MM.1S (cell line): ENCODE data around the gene OSCP1.

Source experiments
- DNase-seq: peaks from one replicate; pipeline ENCODE4 v3.0.0-alpha.2; 2015
- H2AFZ ChIP-seq: fragments of 300-600 bp; sonication (generic); 2 replicates; pipeline ENCODE4 v1.6.0; 2016; ENCODE audit warnings: antibody characterized with exemption, low read length
- H3F3A ChIP-seq: fragments of 300-600 bp; sonication (generic); 2 replicates; pipeline ENCODE4 v1.6.1; 2016; ENCODE audit warnings: mild to moderate bottlenecking, antibody characterized with exemption, low read length, moderate library complexity, mixed read lengths; ENCODE audit not compliant: insufficient read depth
- H3K27ac ChIP-seq: fragments of 300-600 bp; sonication (generic); 2 replicates; pipeline ENCODE4 v1.5.1; 2016; ENCODE audit warnings: mild to moderate bottlenecking, low read length
- H3K27me3 ChIP-seq: fragments of 300-600 bp; sonication (generic); replicated peaks from 2 replicates; pipeline ENCODE4 v1.6.0; 2016; ENCODE audit warnings: low read length; ENCODE audit not compliant: insufficient read depth
- H3K36me3 ChIP-seq: fragments of 300-600 bp; sonication (generic); replicated peaks from 2 replicates; pipeline ENCODE4 v1.6.1; 2016; ENCODE audit warnings: mild to moderate bottlenecking, low read length, mixed read lengths; ENCODE audit not compliant: insufficient read depth
- H3K4me1 ChIP-seq: fragments of 300-600 bp; sonication (generic); 2 replicates; pipeline ENCODE4 v1.6.1; 2016; ENCODE audit warnings: low read length, mixed read lengths
- H3K4me2 ChIP-seq: fragments of 300-600 bp; sonication (generic); 2 replicates; pipeline ENCODE4 v1.6.0; 2016; ENCODE audit warnings: low read depth, low read length
- H3K4me3 ChIP-seq: fragments of 300-600 bp; sonication (generic); 2 replicates; pipeline ENCODE4 v1.5.1; 2016; ENCODE audit warnings: low read length, mixed read lengths
- H3K79me2 ChIP-seq: fragments of 300-600 bp; sonication (generic); 2 replicates; pipeline ENCODE4 v1.6.1; 2016; ENCODE audit warnings: mixed run types, low read length, mixed read lengths
- H3K9ac ChIP-seq: fragments of 300-600 bp; sonication (generic); 2 replicates; pipeline ENCODE4 v1.6.1; 2016; ENCODE audit warnings: low read length, mixed read lengths
- H3K9me2 ChIP-seq: fragments of 300-600 bp; sonication (generic); replicated peaks from 2 replicates; pipeline ENCODE4 v1.6.1; 2016; ENCODE audit warnings: mild to moderate bottlenecking, low read length, mixed read lengths; ENCODE audit not compliant: insufficient read depth
- H3K9me3 ChIP-seq: fragments of 300-600 bp; sonication (generic); replicated peaks from 2 replicates; pipeline ENCODE4 v1.6.1; 2016; ENCODE audit warnings: mild to moderate bottlenecking, low read length, mixed read lengths; ENCODE audit not compliant: insufficient read depth
- H4K20me1 ChIP-seq: fragments of 300-600 bp; sonication (generic); 2 replicates; pipeline ENCODE4 v1.6.1; 2016; ENCODE audit warnings: mild to moderate bottlenecking, low read length, moderate library complexity, mixed read lengths; ENCODE audit not compliant: insufficient read depth
- CTCF ChIP-seq: fragments of 300-600 bp; sonication (generic); IDR thresholded peaks from 2 replicates; pipeline ENCODE4 v1.5.1; 2016; ENCODE audit warnings: antibody characterized with exemption, low read length, mixed read lengths
- EZH2 ChIP-seq: fragments of 300-600 bp; sonication (generic); optimal IDR thresholded peaks from 2 replicates; pipeline ENCODE3; 2017; ENCODE audit warnings: low read depth, mild to moderate bottlenecking, antibody characterized with exemption, low read length, mixed read lengths
- EZH2phosphoT487 ChIP-seq: fragments of 300-600 bp; sonication (generic); IDR thresholded peaks from 2 replicates; pipeline ENCODE4 v1.6.1; 2018; ENCODE audit warnings: antibody characterized with exemption, low read length

The OSCP1 gene

GRCh38 chr1:36486439-36487335 lies 36.4 kb upstream of the OSCP1 start:
- no peaks in the 10 kb centered on the region; the same call in 1 of the 2 replicates for H3K27me3 ChIP-seq
- H3F3A ChIP-seq: no peaks in the 10 kb centered on the region
- no peaks in the 10 kb centered on the region for H4K20me1 ChIP-seq
- no peaks in the 10 kb centered on the region for H3K36me3 ChIP-seq
- H3K9me2 ChIP-seq: no peaks in the 10 kb centered on the region
- no peak overlapping the region for H3K4me2 ChIP-seq
- no peaks in the 10 kb centered on the region for H3K9me3 ChIP-seq
- H3K4me1 ChIP-seq: no peaks in the 10 kb centered on the region
- H3K9ac ChIP-seq: no peak overlapping the region
- no peak for DNase-seq
- no peak overlapping the region for H2AFZ ChIP-seq
- H3K79me2 ChIP-seq: no peaks in the 10 kb centered on the region
- no peak overlapping the region for H3K4me3 ChIP-seq
- no peak overlapping the region for H3K27ac ChIP-seq
- no peak for TF ChIP-seq CTCF
- TF ChIP-seq EZH2: no peak
- TF ChIP-seq EZH2phosphoT487: no peak

- DNase-seq: no peak
- no peaks in the 10 kb centered on the region for H3K4me1 ChIP-seq
- H3K9ac ChIP-seq: no peak overlapping the region
- TF ChIP-seq EZH2 (no peak), CTCF (no peak), EZH2phosphoT487 (no peak)
- no peaks in the 10 kb centered on the region for H3K9me2 ChIP-seq
- H3K36me3 ChIP-seq: no peaks in the 10 kb centered on the region
- no peaks in the 10 kb centered on the region for H3K9me3 ChIP-seq
- no peak overlapping the region for H3K4me2 ChIP-seq
- no peaks in the 10 kb centered on the region; the same call in 1 of the 2 replicates for H3K27me3 ChIP-seq
- H4K20me1 ChIP-seq: no peaks in the 10 kb centered on the region
- H3F3A ChIP-seq: no peaks in the 10 kb centered on the region
- no peak overlapping the region for H2AFZ ChIP-seq
- H3K79me2 ChIP-seq: no peaks in the 10 kb centered on the region
- no peak overlapping the region for H3K4me3 ChIP-seq
- no peak overlapping the region for H3K27ac ChIP-seq
Measured at GRCh38 chr1:36486093-36486438, 35.8 kb upstream of the OSCP1 start.

- Histone ChIP-seq H3K4me1 (no peaks in the 10 kb centered on the region), H2AFZ (no peak overlapping the region), H3K79me2 (no peaks in the 10 kb centered on the region), H3K36me3 (no peaks in the 10 kb centered on the region), H3K4me2 (no peak overlapping the region), H3K27me3 (no peaks in the 10 kb centered on the region; the same call in 1 of the 2 replicates), H3K9me3 (no peaks in the 10 kb centered on the region), H3K9ac (no peak overlapping the region), H3K4me3 (no peak overlapping the region), H3K27ac (no peak overlapping the region), H4K20me1 (no peaks in the 10 kb centered on the region), H3K9me2 (no peaks in the 10 kb centered on the region), H3F3A (no peaks in the 10 kb centered on the region)
- TF ChIP-seq EZH2 (no peak), EZH2phosphoT487 (no peak), CTCF (no peak)
- no peak for DNase-seq
Measured at GRCh38 chr1:36484099-36484498, 33.8 kb upstream of the OSCP1 start.
